Common myeloid progenitor, CD34-positive (primary cell): ENCODE results near the gene ENO4.

Experiments used
- CTCF ChIA-PET: fragments of 350-600 bp; sonication (Branson Sonifier 250); formaldehyde crosslinking; loops from one replicate; lab custom pipeline; 2021; ENCODE audit warnings: antibody characterized with exemption; lab: Charles Lee
- POLR2A ChIA-PET: fragments of 350-600 bp; sonication (Branson Sonifier 250); formaldehyde crosslinking; loops from one replicate; lab custom pipeline; 2021; ENCODE audit warnings: antibody characterized with exemption; lab: Charles Lee
- DNase-seq, 3 donors: peaks; one replicate each; pipeline versions ENCODE4 v3.0.0 to v3.0.0-alpha.2; 2013
- H3K27ac ChIP-seq, 2 experiments: 1 replicate in 1 of 2; 2 replicates in 1 of 2; pipeline ENCODE4 v1.7.0; 2013; ENCODE audit warnings: inconsistent platforms in 2 of 2, low read length in 2 of 2, mild to moderate bottlenecking in 2 of 2, low read depth in 1 of 2, moderate library complexity in 1 of 2; ENCODE audit not compliant: severe bottlenecking in 2 of 2, insufficient read depth in 1 of 2, poor library complexity in 1 of 2
- H3K27me3 ChIP-seq, 5 experiments: replicated peaks in 2 of 5; 1 replicate in 3 of 5; 2 replicates in 2 of 5; pipeline versions ENCODE4 v1.6.1 to v1.7.0; 2013; ENCODE audit warnings: low read length in 4 of 5, mild to moderate bottlenecking in 2 of 5, moderate library complexity in 2 of 5, inconsistent platforms in 1 of 5; ENCODE audit not compliant: insufficient read depth in 5 of 5, control insufficient read depth in 4 of 5
- H3K36me3 ChIP-seq, 4 experiments: 1 replicate in 2 of 4; 2 replicates in 2 of 4; pipeline versions ENCODE4 v1.6.1 to v1.7.0; 2013; ENCODE audit warnings: low read length in 3 of 4, control low read depth in 1 of 4, mild to moderate bottlenecking in 1 of 4; ENCODE audit not compliant: control insufficient read depth in 4 of 4, insufficient read depth in 4 of 4
- H3K4me1 ChIP-seq, 4 experiments: 1 replicate in 3 of 4; 2 replicates in 1 of 4; pipeline versions ENCODE4 v1.6.1 to v1.7.1; 2013; ENCODE audit warnings: low read length in 3 of 4, mild to moderate bottlenecking in 3 of 4, control low read depth in 1 of 4, inconsistent platforms in 1 of 4, moderate library complexity in 1 of 4; ENCODE audit not compliant: control insufficient read depth in 4 of 4, insufficient read depth in 4 of 4; ENCODE audit errors: control extremely low read depth in 1 of 4
- H3K4me3 ChIP-seq, 7 experiments: 1 replicate in 4 of 7; 2 replicates in 3 of 7; pipeline versions ENCODE4 v1.5.1 to v1.7.0; 2013; ENCODE audit warnings: mild to moderate bottlenecking in 7 of 7, low read length in 6 of 7, moderate library complexity in 6 of 7, inconsistent platforms in 2 of 7, low read depth in 2 of 7, control low read depth in 1 of 7; ENCODE audit not compliant: insufficient read depth in 4 of 7, control insufficient read depth in 1 of 7; ENCODE audit errors: extremely low read depth in 1 of 7
- H3K9me3 ChIP-seq, 5 experiments: 1 replicate in 4 of 5; 2 replicates in 1 of 5; pipeline versions ENCODE4 v1.6.1 to v1.7.1; 2013; ENCODE audit warnings: low read length in 4 of 5, mild to moderate bottlenecking in 2 of 5, inconsistent platforms in 1 of 5, low read depth in 1 of 5, moderate library complexity in 1 of 5; ENCODE audit not compliant: control insufficient read depth in 4 of 5, insufficient read depth in 2 of 5; ENCODE audit errors: control extremely low read depth in 1 of 5
- WGBS: methylation state at CpG from one replicate; pipeline ENCODE4 v1.1.5; 2013; ENCODE audit not compliant: insufficient coverage; 5-methylcytosine and 5-hydroxymethylcytosine counted together

Gene ENO4

GRCh38 chr10:116850058-116850611 is 836 bp downstream of the ENO4 start:
- Histone ChIP-seq H3K27ac (no peak overlapping the region), H3K27me3 (peaks cover 0 to 10% (median 2%) of the 10 kb centered on the region in 5 experiments), H3K36me3 (no peaks in the 10 kb centered on the region), H3K9me3 (no peaks in the 10 kb centered on the region), H3K4me3 (peak overlapping the region in 5 of 7 experiments; percentile 67 to 85 (median 75)), H3K4me1 (peaks cover 4 to 26% (median 15%) of the 10 kb centered on the region in 4 experiments)
- CTCF ChIA-PET, result interaction anchor here (1.7 kb wide), 1 partner anchor 318 kb away, joined by 3 read pairs; no protein-coding TSS in a partner anchor
- POLR2A ChIA-PET, result no interaction called here
- DNase-seq, result no peak
- 74% methylated on average over 8 of the region's 10 CpGs for WGBS

GRCh38 chr10:116852246-116852645 is 2.9 kb downstream of the ENO4 start:
- ChIA-PET CTCF (no interaction called here), POLR2A (interaction anchor here (0.5 kb wide), 1 partner anchor 8 kb away, joined by 4 read pairs; no protein-coding TSS in a partner anchor)
- WGBS, result 100% methylated on average over 1 of the region's 1 CpG

GRCh38 chr10:116853287-116853686 is 4.0 kb downstream of the ENO4 start:
- Histone ChIP-seq H3K27ac (no peak overlapping the region), H3K27me3 (peaks cover 0 to under 1% (median 0%) of the 10 kb centered on the region in 5 experiments), H3K36me3 (no peaks in the 10 kb centered on the region), H3K4me1 (peaks cover 4 to 20% (median 15%) of the 10 kb centered on the region in 4 experiments), H3K4me3 (no peak overlapping the region), H3K9me3 (peaks cover 0 to 5% (median 0%) of the 10 kb centered on the region in 5 experiments)
- DNase-seq, result no peak
- POLR2A ChIA-PET, result interaction anchor here (0.6 kb wide), 2 partner anchors 44 to 191 kb away, joined by 3 to 4 read pairs; no protein-coding TSS in a partner anchor
- WGBS, result 92% methylated on average over 2 of the region's 4 CpGs
- CTCF ChIA-PET, result interaction anchor here (0.7 to 1.2 kb wide), 2 partner anchors 33 to 314 kb away, joined by 3 read pairs; no protein-coding TSS in a partner anchor

More at GRCh38 chr10:116852246-116852645, 2.9 kb downstream of the ENO4 start:
- DNase-seq, result no peak
- H3K36me3 ChIP-seq, result no peaks in the 10 kb centered on the region
- peaks cover 4 to 26% (median 15%) of the 10 kb centered on the region in 4 experiments for H3K4me1 ChIP-seq
- H3K27ac ChIP-seq, result no peak overlapping the region
- H3K4me3 ChIP-seq, result no peak overlapping the region
- no peaks in the 10 kb centered on the region for H3K9me3 ChIP-seq
- H3K27me3 ChIP-seq, result peaks cover 0 to 6% (median 0%) of the 10 kb centered on the region in 5 experiments

GRCh38 chr10:116853701-116854100 is 4.4 kb downstream of the ENO4 start:
- no peaks in the 10 kb centered on the region for H3K27me3 ChIP-seq
- peaks cover 0 to 5% (median 0%) of the 10 kb centered on the region in 5 experiments for H3K9me3 ChIP-seq
- no peak overlapping the region for H3K4me3 ChIP-seq
- CTCF ChIA-PET, result interaction anchor here (0.7 to 1.2 kb wide), 2 partner anchors 33 to 314 kb away, joined by 3 read pairs; no protein-coding TSS in a partner anchor
- POLR2A ChIA-PET, result interaction anchor here (0.6 kb wide), 1 partner anchor 191 kb away, joined by 3 read pairs; no protein-coding TSS in a partner anchor
- peaks cover under 1 to 16% (median 10%) of the 10 kb centered on the region in 4 experiments for H3K4me1 ChIP-seq
- 96% methylated on average over 4 of the region's 4 CpGs for WGBS
- no peaks in the 10 kb centered on the region for H3K36me3 ChIP-seq
- H3K27ac ChIP-seq, result no peak overlapping the region
- no peak for DNase-seq

- CTCF ChIA-PET, result interaction anchor here (1.1 kb wide), 2 partner anchors 21 to 32 kb away, joined by 3 to 6 read pairs; no protein-coding TSS in a partner anchor
- POLR2A ChIA-PET, result no interaction called here
- no peak for DNase-seq
- WGBS, result 100% methylated on average over 3 of the region's 3 CpGs
- Histone ChIP-seq H3K4me3 (no peak overlapping the region), H3K27me3 (peaks cover 0 to 2% (median 0%) of the 10 kb centered on the region in 5 experiments), H3K27ac (no peak overlapping the region), H3K4me1 (no peaks in the 10 kb centered on the region), H3K9me3 (peaks cover 0 to 5% (median 0%) of the 10 kb centered on the region in 5 experiments), H3K36me3 (no peaks in the 10 kb centered on the region)
These were observed 7.9 kb downstream of the ENO4 start for GRCh38 chr10:116857156-116857555.

- ChIA-PET CTCF (no interaction called here), POLR2A (no interaction called here)
- no peak overlapping the region for H3K27ac ChIP-seq
- peaks cover 0 to 5% (median 0%) of the 10 kb centered on the region in 5 experiments for H3K9me3 ChIP-seq
- H3K4me1 ChIP-seq, result no peaks in the 10 kb centered on the region
- DNase-seq, result no peak
- no peak overlapping the region for H3K4me3 ChIP-seq
- no CpG with 5 or more reads among the region's 2 CpGs for WGBS
- H3K36me3 ChIP-seq, result no peaks in the 10 kb centered on the region
- peaks cover 0 to 2% (median 0%) of the 10 kb centered on the region in 5 experiments for H3K27me3 ChIP-seq
These were observed 12.5 kb downstream of the ENO4 start for GRCh38 chr10:116861796-116862195.

GRCh38 chr10:116864436-116864835 is 15.1 kb downstream of the ENO4 start:
- WGBS, result 83% methylated on average over 1 of the region's 4 CpGs
- Histone ChIP-seq H3K27ac (no peak overlapping the region), H3K4me3 (no peak overlapping the region), H3K36me3 (no peaks in the 10 kb centered on the region), H3K4me1 (no peaks in the 10 kb centered on the region), H3K27me3 (peaks cover 0 to 2% (median 0%) of the 10 kb centered on the region in 5 experiments), H3K9me3 (peaks cover 0 to 1% (median 0%) of the 10 kb centered on the region in 5 experiments)
- DNase-seq, result no peak
- CTCF ChIA-PET, result no interaction called here
- POLR2A ChIA-PET, result no interaction called here
